Erythroblast (primary cell): ENCODE data around the gene ABITRAM.

ENCODE experiments used
- GATA1 ChIP-seq: IDR thresholded peaks from 2 replicates; pipeline ENCODE4 v1.6.1; 2011; ENCODE audit warnings: low read depth, mild to moderate bottlenecking, control low read depth, low read length, moderate library complexity
- POLR2A ChIP-seq: IDR thresholded peaks from 2 replicates; pipeline ENCODE4 v1.6.1; 2011; ENCODE audit warnings: mild to moderate bottlenecking, low read length

GRCh38 chr9:108905494-108905893, 28.7 kb upstream of the ABITRAM start:
- TF ChIP-seq POLR2A (no peak), GATA1 (no peak)
